GM23338 (cell line): ENCODE data around the gene GLRX. TPM values are rescaled to one million over a fixed set of nuclear protein-coding genes. Genes with fewer than 3 reads are reported as not detected.

Source experiments
- ATAC-seq: fragments of 200-7000 bp; cut with Tn5 transposase; 3 replicates; pipeline ENCODE4 v1.9.1; 2020
- DNase-seq: peaks from one replicate; pipeline ENCODE4 v3.0.0-alpha.2; 2015; ENCODE audit warnings: low spot score
- H2AFZ ChIP-seq: fragments of 200-600 bp; sonication (generic); 2 replicates; pipeline ENCODE4 v1.8.0; 2016; ENCODE audit warnings: antibody characterized with exemption, mild to moderate bottlenecking, moderate library complexity
- H3F3A ChIP-seq: fragments of 200-600 bp; sonication (generic); replicated peaks from 2 replicates; pipeline ENCODE4 v1.8.0; 2017; ENCODE audit warnings: antibody characterized with exemption, mixed run types, low read depth
- H3K27ac ChIP-seq: fragments of 200-600 bp; sonication (generic); 2 replicates; pipeline ENCODE4 v1.6.1; 2016; ENCODE audit warnings: low read depth
- H3K27me3 ChIP-seq: fragments of 200-600 bp; sonication (generic); 2 replicates; pipeline ENCODE4 v1.8.0; 2016; ENCODE audit warnings: mild to moderate bottlenecking, mixed run types, moderate library complexity; ENCODE audit not compliant: insufficient read depth
- H3K36me3 ChIP-seq: fragments of 200-600 bp; sonication (generic); 2 replicates; pipeline ENCODE4 v1.8.0; 2016; ENCODE audit warnings: mild to moderate bottlenecking; ENCODE audit not compliant: insufficient read depth
- H3K4me1 ChIP-seq: fragments of 200-600 bp; sonication (generic); 2 replicates; pipeline ENCODE4 v1.8.0; 2016; ENCODE audit warnings: mild to moderate bottlenecking, moderate library complexity; ENCODE audit not compliant: insufficient read depth
- H3K4me2 ChIP-seq: fragments of 200-600 bp; sonication (generic); 2 replicates; pipeline ENCODE4 v1.7.1; 2017; ENCODE audit warnings: mixed run types
- H3K4me3 ChIP-seq: fragments of 200-600 bp; sonication (generic); 2 replicates; pipeline ENCODE4 v1.6.1; 2016; ENCODE audit warnings: mixed run types
- H3K79me2 ChIP-seq: fragments of 200-600 bp; sonication (generic); replicated peaks from 2 replicates; pipeline ENCODE4 v1.8.0; 2017; ENCODE audit warnings: mild to moderate bottlenecking; ENCODE audit not compliant: insufficient read depth
- H3K9me2 ChIP-seq: fragments of 200-600 bp; sonication (generic); 2 replicates; pipeline ENCODE4 v1.8.0; 2017; ENCODE audit not compliant: insufficient read depth
- H4K20me1 ChIP-seq: fragments of 200-600 bp; sonication (generic); replicated peaks from 2 replicates; pipeline ENCODE4 v1.8.0; 2017; ENCODE audit warnings: mild to moderate bottlenecking; ENCODE audit not compliant: insufficient read depth
- H3K27ac Mint-ChIP-seq: 2 replicates; pipeline ENCODE4 v1.8.0; 2020; ENCODE audit warnings: inconsistent platforms, mild to moderate bottlenecking, moderate library complexity, mixed read lengths
- H3K27me3 Mint-ChIP-seq: 3 replicates; pipeline ENCODE4 v1.8.0; 2022; ENCODE audit warnings: low read depth, mild to moderate bottlenecking, moderate library complexity, mixed read lengths, inconsistent platforms; ENCODE audit not compliant: insufficient read depth, poor library complexity
- H3K36me3 Mint-ChIP-seq: 3 replicates; pipeline ENCODE4 v1.8.0; 2021; ENCODE audit warnings: low read depth, mild to moderate bottlenecking, inconsistent platforms, moderate library complexity, mixed read lengths
- H3K4me1 Mint-ChIP-seq: 3 replicates; pipeline ENCODE4 v1.8.0; 2020; ENCODE audit warnings: mild to moderate bottlenecking, inconsistent platforms, mixed read lengths
- H3K4me3 Mint-ChIP-seq: 3 replicates; pipeline ENCODE4 v1.8.0; 2021; ENCODE audit warnings: moderate library complexity, mild to moderate bottlenecking, inconsistent platforms, mixed read lengths
- H3K9me3 Mint-ChIP-seq: 3 replicates; pipeline ENCODE4 v1.8.0; 2020; ENCODE audit warnings: moderate library complexity, mild to moderate bottlenecking, inconsistent platforms, mixed read lengths
- CREB1 ChIP-seq: fragments of 250-450 bp; sonication (Bioruptor Pico); IDR thresholded peaks from 2 replicates; pipeline ENCODE4 v1.5.0; 2020; ENCODE audit warnings: low read depth, mild to moderate bottlenecking, moderate library complexity
- ETS1 ChIP-seq: IDR thresholded peaks from 2 replicates; pipeline ENCODE4 v1.6.1; 2016; ENCODE audit warnings: antibody characterized with exemption
- EZH2 ChIP-seq: fragments of 200-600 bp; sonication (generic); IDR thresholded peaks from one replicate; pipeline ENCODE4 v1.8.0; 2017; ENCODE audit warnings: antibody characterized with exemption, mild to moderate bottlenecking, low read depth; ENCODE audit not compliant: unreplicated experiment
- EZH2phosphoT487 ChIP-seq: fragments of 200-600 bp; sonication (generic); IDR thresholded peaks from one replicate; pipeline ENCODE4 v1.8.1; 2018; ENCODE audit warnings: antibody characterized with exemption; ENCODE audit not compliant: unreplicated experiment
- ZNF114 ChIP-seq: fragments of 250-450 bp; sonication (Bioruptor Pico); IDR thresholded peaks from 2 replicates; pipeline ENCODE4 v1.5.0; 2020; ENCODE audit warnings: mild to moderate bottlenecking, moderate library complexity
- ZNF462 ChIP-seq: fragments of 250-450 bp; sonication (Bioruptor Pico); IDR thresholded peaks from 2 replicates; pipeline ENCODE4 v1.5.0; 2020; ENCODE audit warnings: mild to moderate bottlenecking, moderate library complexity
- polyA plus RNA-seq: library from polyadenylated mRNA; unstranded; fragments of >200 nt; fragmentation: Nextera tagmentation; extraction: Ambion mirVana; gene quantifications from 2 replicates; pipeline ENCODE4 v1.2.1, GENCODE V29; 2016
- total RNA-seq: library from RNA; depleted of rRNA; stranded (reverse); fragments of >200 nt; shearing (Covaris generic); gene quantifications from 2 replicates; pipeline ENCODE4 v1.2.3, GENCODE V29; 2014

The GLRX gene
- total and polyA plus RNA-seq, 2 experiments from 2014 or later, result 9.5 to 42.2 TPM

- TF ChIP-seq ZNF462 (CRISPR knock-in tag) (no peak), CREB1 (no peak), EZH2 (no peak), ETS1 (no peak)
Observed at GRCh38 chr5:95836544-95836943, 14.0 kb upstream of the GLRX start (continued).

- Histone ChIP-seq H3K9me2 (peaks cover 8% of the 10 kb centered on the region; the same call in 1 of the 2 replicates), H2AFZ (peak overlapping the region; percentile 91), H3K79me2 (no peaks in the 10 kb centered on the region), H3F3A (no peaks in the 10 kb centered on the region), H3K27ac (no peak overlapping the region), H3K4me1 (0 out of 2 replicates have a peak, but pooled peaks cover 3% of the 10 kb centered on the region), H3K36me3 (no peaks in the 10 kb centered on the region), H4K20me1 (no peaks in the 10 kb centered on the region), H3K4me3 (no peak overlapping the region), H3K27me3 (no peaks in the 10 kb centered on the region; the same call in 1 of the 2 replicates), H3K4me2 (no peak overlapping the region)
- DNase-seq (no peak), ATAC-seq (no peak)
- no peak overlapping the region; the same call in 2 of the 3 replicates for H3K4me3 Mint-ChIP-seq
- no peak overlapping the region for H3K27ac Mint-ChIP-seq
- peaks cover 11% of the 10 kb centered on the region for H3K4me1 Mint-ChIP-seq
- H3K9me3 Mint-ChIP-seq, result no peaks in the 10 kb centered on the region
- peaks cover 5% of the 10 kb centered on the region for H3K27me3 Mint-ChIP-seq
- no peaks in the 10 kb centered on the region for H3K36me3 Mint-ChIP-seq
- no peak for TF ChIP-seq EZH2phosphoT487
- TF ChIP-seq CREB1, result no peak
- TF ChIP-seq ZNF462 (CRISPR knock-in tag), result no peak
- no peak for TF ChIP-seq ZNF114
Observed at GRCh38 chr5:95835682-95836385, 13.3 kb upstream of the GLRX start.
